NCI-H1694 (cell line): ENCODE data around the gene FBXL17.
A peak's percentile ranks its signal among the peaks of the same experiment; 100 is the strongest.

Experiments used
- DNase-seq: peaks from one replicate; lab custom pipeline; 2025; lab: John Stamatoyannopoulos, UW

Gene FBXL17

GRCh38 chr5:107915176-107915812 is 466.6 kb downstream of the FBXL17 start:
- DNase-seq = no peak

GRCh38 chr5:107913494-107913893 is 468.4 kb downstream of the FBXL17 start:
- no peak for DNase-seq

- no peak for DNase-seq
These were observed 481.2 kb downstream of the FBXL17 start for GRCh38 chr5:107900721-107901120.

GRCh38 chr5:107894361-107894760 is 487.5 kb downstream of the FBXL17 start:
- no peak for DNase-seq

GRCh38 chr5:107893642-107894041 is 488.3 kb downstream of the FBXL17 start:
- no peak for DNase-seq

- no peak for DNase-seq
These were observed 492.5 kb downstream of the FBXL17 start for GRCh38 chr5:107889387-107889786.

GRCh38 chr5:107888541-107888940 is 493.4 kb downstream of the FBXL17 start:
- no peak for DNase-seq

GRCh38 chr5:107887166-107887943 is 494.5 kb downstream of the FBXL17 start:
- DNase-seq = no peak

GRCh38 chr5:107885601-107886000 is 496.3 kb downstream of the FBXL17 start:
- DNase-seq = no peak

GRCh38 chr5:107884871-107885270 is 497.0 kb downstream of the FBXL17 start:
- no peak for DNase-seq

GRCh38 chr5:107878661-107879060 is 503.2 kb downstream of the FBXL17 start:
- no peak for DNase-seq

- DNase-seq = no peak
These were observed 505.0 kb downstream of the FBXL17 start for GRCh38 chr5:107876906-107877305.

GRCh38 chr5:107876261-107876660 is 505.6 kb downstream of the FBXL17 start:
- DNase-seq = no peak

- DNase-seq = no peak
These were observed 506.1 kb downstream of the FBXL17 start for GRCh38 chr5:107875833-107876232.

GRCh38 chr5:107874795-107875194 is 507.1 kb downstream of the FBXL17 start:
- DNase-seq = no peak

GRCh38 chr5:107873877-107874276 is 508.0 kb downstream of the FBXL17 start:
- DNase-seq = no peak

GRCh38 chr5:107871023-107871422 is 510.9 kb downstream of the FBXL17 start:
- no peak for DNase-seq

- no peak for DNase-seq
These were observed 512.3 kb downstream of the FBXL17 start for GRCh38 chr5:107869438-107870115.

GRCh38 chr5:107868650-107869409 is 513.1 kb downstream of the FBXL17 start:
- no peak for DNase-seq

- no peak for DNase-seq
These were observed 514.6 kb downstream of the FBXL17 start for GRCh38 chr5:107867266-107867665.

- DNase-seq = peak; percentile 36
These were observed 517.1 kb downstream of the FBXL17 start for GRCh38 chr5:107864793-107865192.

- DNase-seq = no peak
These were observed 518.8 kb downstream of the FBXL17 start for GRCh38 chr5:107863125-107863524.
